ENCODE measurements around the gene SEH1L. TPM values are rescaled to one million over a fixed set of nuclear protein-coding genes. Genes with fewer than 3 reads are reported as not detected.

Gene SEH1L
- total and polyA plus RNA-seq, 10 of the 15 experiments (the other 5 are each of a cell fraction or from before 2014, with no cell fraction given) = 27.5 to 109 (median 52.8) TPM

- H3K9ac ChIP-seq (ENCODE audit: control insufficient read depth, insufficient read depth, low read length) = no peak overlapping the region
- no peaks in the 10 kb centered on the region; the same call in 1 of the 2 replicates for H3K4me1 ChIP-seq (ENCODE audit: control insufficient read depth, insufficient read depth, low read length)
- H3K27me3 ChIP-seq (replicated peaks in 1 of 2; ENCODE audit: control insufficient read depth in 2 of 2, insufficient read depth in 2 of 2, low read length in 1 of 2) = peaks cover 0 to 1% of the 10 kb centered on the region in 2 experiments; a peak in 3 of 4 replicates
- no peak overlapping the region for H3K4me3 ChIP-seq
- BruUV-seq (replicated peaks) = no TSS peak
- in situ Hi-C loops (cut with MboI) = no loop called here
- ChIA-PET POLR2A (no interaction called here), RAD21 (ENCODE audit: unreplicated experiment) (no interaction called here), SMC1A (ENCODE audit: uncharacterized antibody, unreplicated experiment) (interaction anchor here (0.6 to 1.9 kb wide), 2 partner anchors 9 to 81 kb away, joined by 3 to 5 read pairs; no protein-coding TSS in a partner anchor), CTCF (no interaction called here)
- H3K36me3 ChIP-seq (ENCODE audit: control insufficient read depth in 2 of 2, insufficient read depth in 2 of 2, low read length in 1 of 2) = no peaks in the 10 kb centered on the region
- FAIRE-seq = no peak
- no peak overlapping the region for H2AFZ ChIP-seq (ENCODE audit: control insufficient read depth, low read depth, low read length)
- no peak for ATAC-seq
- WGBS (ENCODE audit: insufficient coverage, insufficient replicate concordance, low lambda C conversion rate, missing lambda C conversion rate) = 39% methylated on average over 4 of the region's 4 CpGs
- H3K4me2 ChIP-seq (ENCODE audit: control insufficient read depth, insufficient read depth) = no peak overlapping the region
- H3K79me2 ChIP-seq (ENCODE audit: control insufficient read depth, insufficient read depth, low read length) = no peaks in the 10 kb centered on the region
- no peaks in the 10 kb centered on the region; the same call in 2 of the 3 replicates for H3K9me3 ChIP-seq (replicated peaks; ENCODE audit: control insufficient read depth, insufficient read depth, low read length)
- DNase-seq (ENCODE audit: low read depth, low spot score) = no peak
- intact Hi-C loops (cut with micrococcal nuclease; ENCODE audit: unreplicated experiment) = no loop called here
- H3K27ac ChIP-seq (ENCODE audit: control insufficient read depth, insufficient read depth) = no peak overlapping the region
- no peaks in the 10 kb centered on the region; the same call in 1 of the 2 replicates for H4K20me1 ChIP-seq (ENCODE audit: control insufficient read depth, insufficient read depth)
- TF ChIP-seq MEF2B (IDR thresholded peaks at IDR 0.05; ENCODE audit: partially characterized antibody, poor library complexity, severe bottlenecking) = no peak
- no peak for TF ChIP-seq BCL3 (IDR thresholded peaks at IDR 0.05; ENCODE audit: borderline replicate concordance, insufficient read depth, low read depth, low read length, poor library complexity, severe bottlenecking)
- no peak for TF ChIP-seq NR2F1 (conservative IDR thresholded peaks at IDR 0.05)
- no peak for TF ChIP-seq EP300 (IDR thresholded peaks at IDR 0.05; ENCODE audit: borderline replicate concordance in 1 of 2, control insufficient read depth in 1 of 2, low read depth in 2 of 2, low read length in 2 of 2)
- TF ChIP-seq ZNF687 (IDR thresholded peaks at IDR 0.05) = no peak
- no peak for TF ChIP-seq ELK1 (IDR thresholded peaks at IDR 0.05; ENCODE audit: low read depth, low read length)
- no peak for TF ChIP-seq RBBP5 (conservative IDR thresholded peaks at IDR 0.05)
- no peak for TF ChIP-seq IRF4 (IDR thresholded peaks at IDR 0.05; ENCODE audit: low read depth, low read length)
- TF ChIP-seq CUX1 (IDR thresholded peaks at IDR 0.05; ENCODE audit: insufficient replicate concordance, low read depth, low read length) = no peak
- TF ChIP-seq ESRRA (IDR thresholded peaks at IDR 0.05; ENCODE audit: low read length) = no peak
- no peak for TF ChIP-seq SREBF2 (IDR thresholded peaks at IDR 0.05; ENCODE audit: low read length)
- no peak for TF ChIP-seq SIN3A (IDR thresholded peaks at IDR 0.05; ENCODE audit: low read depth, low read length)
These were observed 41.7 kb upstream of the SEH1L start for GRCh38 chr18:12906119-12906518.
